Measurements from ENCODE around the gene AMZ1. TPM values are rescaled to one million over a fixed set of nuclear protein-coding genes. Genes with fewer than 3 reads are reported as not detected.
"Not testable (repeated sequence)": the region's sequence is repeated elsewhere in the genome, so short reads cannot be mapped to it uniquely, and the experiment has no call there.

The AMZ1 gene
- total RNA-seq, 2 donors from 2014 or later, result 0.66 to 1.6 TPM

- DNase-seq, result peak; percentile 38
- 93% methylated on average over 34 of the region's 34 CpGs for WGBS, 2 experiments (ENCODE audit: insufficient coverage in 1 of 2, insufficient read length in 1 of 2)
- no peaks in the 10 kb centered on the region for H3K4me1 Mint-ChIP-seq
- H3K27me3 ChIP-seq (ENCODE audit: control insufficient read depth, insufficient read depth, low read length, poor library complexity, severe bottlenecking), result no peaks in the 10 kb centered on the region
- H3K36me3 Mint-ChIP-seq (ENCODE audit: low read depth), result peaks cover 50% of the 10 kb centered on the region
- H3K36me3 ChIP-seq (ENCODE audit: control insufficient read depth, insufficient read depth, low read length), result peaks cover 35% of the 10 kb centered on the region
- no peak overlapping the region for H3K9ac ChIP-seq (ENCODE audit: extremely low read depth, low read length, poor library complexity, severe bottlenecking)
- H3K9me3 Mint-ChIP-seq, result no peaks in the 10 kb centered on the region
- H3K9me3 ChIP-seq (ENCODE audit: control insufficient read depth, low read length), result no peaks in the 10 kb centered on the region
- H3K27ac ChIP-seq (ENCODE audit: low read depth, low read length), result no peak overlapping the region
- no peaks in the 10 kb centered on the region for H3K27me3 Mint-ChIP-seq (ENCODE audit: insufficient read depth)
- no peak overlapping the region for H3K27ac Mint-ChIP-seq
- H3K4me3 Mint-ChIP-seq, result no peak overlapping the region
- no peak overlapping the region for H3K4me3 ChIP-seq (ENCODE audit: low read length)
- TF ChIP-seq CTCF (conservative IDR thresholded peaks at IDR 0.05), result no peak
- no peaks in the 10 kb centered on the region for H3K4me1 ChIP-seq (ENCODE audit: control insufficient read depth, insufficient read depth, low read length)
These were observed 37.4 kb downstream of the AMZ1 start for GRCh38 chr7:2725178-2726105.

- Histone ChIP-seq H3K27me3 (ENCODE audit: control insufficient read depth, insufficient read depth, low read length, poor library complexity, severe bottlenecking) (no peaks in the 10 kb centered on the region), H3K36me3 (ENCODE audit: control insufficient read depth, insufficient read depth, low read length) (peaks cover 46% of the 10 kb centered on the region), H3K9me3 (ENCODE audit: control insufficient read depth, low read length) (no peaks in the 10 kb centered on the region), H3K27ac (ENCODE audit: low read depth, low read length) (no peak overlapping the region), H3K4me1 (ENCODE audit: control insufficient read depth, insufficient read depth, low read length) (no peaks in the 10 kb centered on the region), H3K9ac (ENCODE audit: extremely low read depth, low read length, poor library complexity, severe bottlenecking) (no peak overlapping the region), H3K4me3 (ENCODE audit: low read length) (no peak overlapping the region)
- Mint-ChIP-seq H3K27me3 (ENCODE audit: insufficient read depth) (no peaks in the 10 kb centered on the region), H3K4me3 (no peak overlapping the region), H3K36me3 (ENCODE audit: low read depth) (peaks cover 52% of the 10 kb centered on the region), H3K4me1 (no peaks in the 10 kb centered on the region), H3K27ac (no peak overlapping the region), H3K9me3 (no peaks in the 10 kb centered on the region)
- no peak for TF ChIP-seq CTCF (conservative IDR thresholded peaks at IDR 0.05)
- DNase-seq, result peak; percentile 37
- 84 to 91% methylated on average over 12 to 18 of the region's 18 CpGs for WGBS, 2 experiments (ENCODE audit: insufficient coverage in 1 of 2, insufficient read length in 1 of 2)
These were observed 38.5 kb downstream of the AMZ1 start for GRCh38 chr7:2726316-2727018.

- H3K4me1 Mint-ChIP-seq; H3K27me3 Mint-ChIP-seq (ENCODE audit: insufficient read depth); H3K9me3 ChIP-seq (ENCODE audit: control insufficient read depth, low read length); DNase-seq; H3K27ac ChIP-seq (ENCODE audit: low read depth, low read length); H3K4me1 ChIP-seq (ENCODE audit: control insufficient read depth, insufficient read depth, low read length); H3K27ac Mint-ChIP-seq; H3K9ac ChIP-seq (ENCODE audit: extremely low read depth, low read length, poor library complexity, severe bottlenecking); H3K9me3 Mint-ChIP-seq; H3K4me3 ChIP-seq (ENCODE audit: low read length); H3K27me3 ChIP-seq (ENCODE audit: control insufficient read depth, insufficient read depth, low read length, poor library complexity, severe bottlenecking); H3K4me3 Mint-ChIP-seq: not testable (repeated sequence)
- peaks cover 57% of the 10 kb centered on the region for H3K36me3 Mint-ChIP-seq (ENCODE audit: low read depth)
- 81 to 83% methylated on average over 8 to 13 of the region's 13 CpGs for WGBS, 2 experiments (ENCODE audit: insufficient coverage in 1 of 2, insufficient read length in 1 of 2)
- peaks cover 53% of the 10 kb centered on the region for H3K36me3 ChIP-seq (ENCODE audit: control insufficient read depth, insufficient read depth, low read length)
These were observed 39.2 kb downstream of the AMZ1 start for GRCh38 chr7:2727206-2727605.

Data from endodermal cell (in vitro differentiated cells).